SK-N-MC (cell line): Measurements from ENCODE around the gene DDX59.

Source experiments
- EZH2 ChIP-seq: fragments of 200-600 bp; sonication (generic); IDR thresholded peaks from one replicate; pipeline ENCODE4 v1.6.1; 2017; ENCODE audit warnings: antibody characterized with exemption
- POLR2AphosphoS5 ChIP-seq: IDR thresholded peaks from 2 replicates; pipeline ENCODE4 v1.6.1; 2012; ENCODE audit warnings: mild to moderate bottlenecking, low read depth, low read length, borderline replicate concordance

DNA sequence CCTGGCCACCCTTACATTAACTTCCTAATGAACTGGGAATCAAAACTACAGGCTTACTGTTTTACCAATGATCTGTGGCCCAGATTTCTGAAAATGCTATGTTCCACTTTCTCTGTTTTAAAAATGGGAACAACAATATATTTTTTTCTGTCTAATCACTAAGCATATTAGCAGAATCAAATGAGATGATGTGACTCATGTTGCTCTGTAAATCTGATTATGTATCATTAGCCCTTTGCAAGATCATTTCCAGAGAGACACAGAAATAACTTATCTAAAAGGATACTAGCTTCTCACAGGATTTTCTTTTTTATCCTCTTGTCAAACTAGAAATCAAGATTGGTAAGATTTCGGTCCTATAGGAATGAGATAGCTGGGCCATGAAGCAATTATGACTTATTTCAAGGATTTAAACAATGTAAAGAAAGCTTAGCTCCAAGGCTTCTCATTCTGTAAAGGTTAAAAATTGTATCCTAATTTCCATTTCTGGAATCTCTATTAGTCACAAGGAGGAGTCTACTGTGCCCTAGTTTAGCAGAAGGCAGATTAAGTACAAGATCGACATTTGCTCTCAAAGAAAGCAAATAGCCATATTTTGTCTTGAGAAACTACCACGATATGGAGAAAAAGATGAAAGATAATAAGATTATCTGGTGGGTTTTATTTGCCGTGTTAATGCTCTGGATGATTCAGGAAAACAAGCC lies 36.6 kb upstream of the DDX59 start:
- TF ChIP-seq EZH2 (no peak), POLR2AphosphoS5 (no peak)
